GM19193 (cell line): ENCODE results near the gene PPCS.

Experiments
- POLR2A ChIP-seq: IDR thresholded peaks from 4 replicates; pipeline ENCODE4 v1.6.1; 2011; ENCODE audit not compliant: insufficient read depth, insufficient read length; ENCODE audit errors: extremely low read depth

The PPCS gene

DNA sequence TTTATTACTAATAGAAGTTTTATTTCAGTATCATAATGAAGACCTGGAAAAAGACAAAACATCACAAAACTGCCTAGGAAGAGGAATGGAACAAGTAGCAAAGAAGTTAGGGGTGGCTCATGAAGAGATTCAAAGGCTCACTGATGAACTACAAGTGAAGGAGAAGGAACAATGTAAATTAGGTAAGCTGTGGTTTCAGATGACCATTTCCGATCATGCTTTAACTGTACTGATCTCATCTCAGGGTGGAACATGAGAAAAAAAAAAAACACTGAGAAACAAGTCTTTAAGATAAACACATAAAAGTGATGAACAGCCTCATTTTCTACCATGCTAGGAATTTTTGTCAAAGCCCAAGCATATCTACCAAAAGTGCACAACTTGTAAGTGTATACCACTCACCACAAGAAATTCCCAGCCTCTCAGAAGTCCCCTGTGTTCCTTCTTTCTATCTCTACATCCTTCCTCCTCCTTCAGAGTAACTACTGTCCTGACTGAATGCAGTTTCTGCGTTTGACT, 26.4 kb downstream of the PPCS start:
- no peak for TF ChIP-seq POLR2A

DNA sequence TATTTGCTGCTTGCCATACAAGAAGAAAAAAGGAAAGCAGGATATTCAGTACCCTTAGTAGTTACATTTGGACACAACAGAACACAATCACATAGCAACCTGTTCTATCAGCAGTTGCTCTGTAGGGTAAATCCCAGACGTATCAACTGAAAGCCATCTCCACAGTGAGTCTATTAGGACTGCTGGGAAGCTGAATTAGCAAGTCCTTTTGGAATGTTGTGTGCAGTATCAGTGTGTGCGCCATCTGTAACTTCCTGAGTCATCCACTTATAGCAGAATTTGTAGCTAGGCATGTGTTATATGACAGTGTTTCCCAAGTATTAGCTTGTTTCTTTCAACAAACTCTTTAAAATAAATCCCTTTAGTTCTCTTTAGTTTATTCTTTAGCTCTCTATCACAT, 28.0 kb downstream of the PPCS start:
- TF ChIP-seq POLR2A = no peak

DNA sequence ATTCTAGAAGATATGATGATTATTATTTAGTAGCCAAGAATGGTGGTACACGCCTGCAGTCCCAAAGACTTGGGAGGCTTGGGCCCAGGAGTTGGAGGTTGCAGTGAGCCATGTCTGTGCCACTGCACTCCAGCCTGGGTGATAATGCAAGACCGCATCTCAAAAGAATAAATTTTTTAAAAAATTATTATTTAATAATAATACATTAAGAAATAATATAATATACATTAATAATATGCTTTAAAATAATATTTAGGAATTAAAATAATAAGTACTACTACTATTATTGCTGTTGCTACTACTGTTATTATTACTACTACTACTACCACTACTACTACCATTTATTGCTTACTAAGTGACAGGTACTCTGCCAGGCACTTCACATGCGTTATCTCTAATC, 33.9 kb downstream of the PPCS start:
- TF ChIP-seq POLR2A = no peak

DNA sequence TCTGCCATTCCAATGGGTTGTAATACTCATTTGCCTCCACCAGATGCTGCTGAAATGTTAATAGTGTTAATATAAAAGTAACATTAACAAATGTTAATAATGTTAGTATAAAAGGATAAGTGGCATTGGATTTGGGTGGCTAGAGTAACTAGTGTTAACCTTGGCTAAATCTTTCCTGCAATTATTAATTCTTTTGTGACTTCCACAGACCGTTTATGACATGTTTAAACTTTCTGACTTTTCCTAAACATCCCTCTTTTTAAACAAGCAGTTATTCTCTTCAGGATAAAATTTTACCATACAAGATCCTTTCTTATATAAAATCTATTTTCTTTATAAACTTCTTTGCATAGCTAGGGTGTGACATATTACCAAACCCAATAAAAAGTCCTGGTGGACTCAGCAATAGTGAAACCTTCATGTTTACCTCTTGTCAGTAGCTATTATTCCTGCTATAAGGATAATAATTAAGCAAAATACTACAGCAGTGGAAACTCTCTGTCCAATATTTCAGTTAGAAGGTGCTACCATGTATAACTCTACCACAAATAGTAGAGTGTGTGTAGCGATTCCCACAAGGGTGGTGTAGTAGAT, 48.3 kb downstream of the PPCS start:
- TF ChIP-seq POLR2A = no peak

DNA sequence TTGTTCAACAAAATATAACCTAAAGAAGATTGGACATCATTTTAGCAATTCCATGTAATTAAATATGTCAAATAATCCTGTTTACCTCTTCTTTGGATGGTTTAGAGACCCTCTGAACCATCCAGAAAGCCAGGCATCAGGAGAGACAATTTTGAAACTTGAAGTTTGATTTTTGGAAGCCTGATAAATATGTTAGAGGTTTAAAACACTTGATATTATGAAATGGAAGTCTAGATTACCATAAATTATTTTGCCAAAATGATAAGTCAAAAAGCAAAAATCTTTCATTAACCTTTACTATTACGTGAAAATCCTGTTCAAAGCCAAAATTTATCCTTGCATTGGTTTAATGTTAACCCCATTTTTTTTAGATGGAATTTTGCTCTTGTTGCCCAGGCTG, 50.2 kb downstream of the PPCS start:
- TF ChIP-seq POLR2A = no peak
